GM18861 (cell line): ENCODE data around the gene GUCY1A2.
"Not testable (repeated sequence)": the region's sequence is repeated elsewhere in the genome, so short reads cannot be mapped to it uniquely, and the experiment has no call there.

ENCODE experiments used
- ATAC-seq: cut with Tn5 transposase; IDR thresholded peaks from one replicate; pipeline ENCODE4 v1.9.1; 2021; ENCODE audit not compliant: unreplicated experiment

GUCY1A2 gene

GRCh38 chr11:106842134-106842533, 176.1 kb downstream of the GUCY1A2 start:
- ATAC-seq: no peak

GRCh38 chr11:106840947-106841346, 177.3 kb downstream of the GUCY1A2 start:
- ATAC-seq: no peak

GRCh38 chr11:106840146-106840545, 178.1 kb downstream of the GUCY1A2 start:
- no peak for ATAC-seq

GRCh38 chr11:106834567-106834966, 183.7 kb downstream of the GUCY1A2 start:
- ATAC-seq: no peak

- ATAC-seq: no peak
Observed at GRCh38 chr11:106828976-106829375, 189.3 kb downstream of the GUCY1A2 start.

- ATAC-seq: no peak
Observed at GRCh38 chr11:106828576-106828975, 189.7 kb downstream of the GUCY1A2 start.

- no peak for ATAC-seq
Observed at GRCh38 chr11:106827687-106828086, 190.6 kb downstream of the GUCY1A2 start.

- not testable (repeated sequence) for ATAC-seq
Observed at GRCh38 chr11:106826558-106826957, 191.7 kb downstream of the GUCY1A2 start.

GRCh38 chr11:106821826-106822225, 196.4 kb downstream of the GUCY1A2 start:
- no peak for ATAC-seq

GRCh38 chr11:106821291-106821690, 197.0 kb downstream of the GUCY1A2 start:
- no peak for ATAC-seq

GRCh38 chr11:106818443-106818842, 199.8 kb downstream of the GUCY1A2 start:
- ATAC-seq: no peak

- ATAC-seq: no peak
Observed at GRCh38 chr11:106815209-106815608, 203.1 kb downstream of the GUCY1A2 start.

GRCh38 chr11:106813806-106814205, 204.5 kb downstream of the GUCY1A2 start:
- ATAC-seq: no peak

- ATAC-seq: no peak
Observed at GRCh38 chr11:106794058-106794457, 224.2 kb downstream of the GUCY1A2 start.

- no peak for ATAC-seq
Observed at GRCh38 chr11:106789406-106789805, 228.9 kb downstream of the GUCY1A2 start.

GRCh38 chr11:106787454-106787853, 230.8 kb downstream of the GUCY1A2 start:
- ATAC-seq: no peak

- no peak for ATAC-seq
Observed at GRCh38 chr11:106785913-106786650, 232.2 kb downstream of the GUCY1A2 start.

- ATAC-seq: not testable (repeated sequence)
Observed at GRCh38 chr11:106777302-106777701, 241.0 kb downstream of the GUCY1A2 start.

GRCh38 chr11:106770489-106771085, 247.7 kb downstream of the GUCY1A2 start:
- no peak for ATAC-seq

- no peak for ATAC-seq
Observed at GRCh38 chr11:106765469-106766258, 252.6 kb downstream of the GUCY1A2 start.

- ATAC-seq: no peak
Observed at GRCh38 chr11:106763501-106763900, 254.8 kb downstream of the GUCY1A2 start.

GRCh38 chr11:106761745-106762144, 256.5 kb downstream of the GUCY1A2 start:
- ATAC-seq: no peak
